IMR-90 (cell line): ENCODE data around the gene KIF13A.

ENCODE experiments used
- CEBPB ChIP-seq: IDR thresholded peaks from 2 replicates; pipeline ENCODE4 v1.6.1; 2012; ENCODE audit warnings: low read depth, low read length, improper control_type of control experiment
- CHD1 ChIP-seq: IDR thresholded peaks from 2 replicates; pipeline ENCODE4 v1.6.1; 2012; ENCODE audit warnings: low read depth, low read length, improper control_type of control experiment
- CTCF ChIP-seq: conservative IDR thresholded peaks from 2 replicates; pipeline ENCODE4 v1.5.1; 2012; ENCODE audit warnings: mild to moderate bottlenecking, low read depth, low read length, improper control_type of control experiment
- POLR2A ChIP-seq: IDR thresholded peaks from 2 replicates; pipeline ENCODE4 v1.6.1; 2012; ENCODE audit warnings: mild to moderate bottlenecking, low read depth, low read length
- RAD21 ChIP-seq: IDR thresholded peaks from 2 replicates; pipeline ENCODE4 v1.6.1; 2012; ENCODE audit warnings: low read length, improper control_type of control experiment
- RCOR1 ChIP-seq: IDR thresholded peaks from 2 replicates; pipeline ENCODE4 v1.6.1; 2012; ENCODE audit warnings: mild to moderate bottlenecking, low read length, improper control_type of control experiment; ENCODE audit not compliant: insufficient replicate concordance
- SMC3 ChIP-seq: fragments of 150-350 bp; IDR thresholded peaks from 2 replicates; pipeline ENCODE4 v1.6.1; 2016; ENCODE audit warnings: low read depth, mild to moderate bottlenecking, antibody characterized with exemption, low read length, moderate library complexity

DNA sequence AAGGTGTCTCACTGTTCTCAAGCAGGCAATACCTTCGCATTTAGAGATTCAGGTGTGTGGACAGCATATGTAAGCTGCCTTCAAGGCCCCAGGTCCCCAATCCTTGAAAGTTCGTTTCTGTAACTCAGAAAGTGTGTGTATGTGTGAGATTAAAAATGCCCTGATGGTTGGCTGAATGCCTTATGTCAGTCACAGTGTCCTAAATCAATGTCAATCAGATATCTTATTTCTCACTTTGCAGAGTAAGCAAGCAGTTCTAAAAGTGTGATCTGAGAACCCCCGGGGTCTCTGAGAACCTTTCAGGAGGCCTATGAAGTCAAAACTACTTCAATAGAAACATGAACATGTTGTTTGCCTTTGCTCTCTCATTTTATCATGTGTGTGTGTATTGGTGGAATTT is 157.5 kb downstream of the KIF13A start:
- TF ChIP-seq POLR2A (no peak), CTCF (no peak), CEBPB (no peak), RAD21 (no peak), SMC3 (no peak), RCOR1 (no peak), CHD1 (no peak)
